ENCODE measurements around the gene STAC2.

GRCh38 chr17:39230361-39230760 is 4.6 kb upstream of the STAC2 start:
- TF ChIP-seq CTCF (IDR thresholded peaks at IDR 0.05) (no peak), SMC3 (IDR thresholded peaks at IDR 0.05) (no peak), HOXA7 (CRISPR knock-in tag; IDR thresholded peaks at IDR 0.05) (no peak), POLR2A (IDR thresholded peaks at IDR 0.05; ENCODE audit: low read length) (no peak), POLR2AphosphoS2 (conservative IDR thresholded peaks at IDR 0.05; ENCODE audit: low read length) (no peak), RAD21 (conservative IDR thresholded peaks at IDR 0.05 in 1 of 2, IDR thresholded peaks at IDR 0.05 in 1 of 2) (no peak), EP300 (IDR thresholded peaks at IDR 0.05) (no peak), RCOR1 (IDR thresholded peaks at IDR 0.05; ENCODE audit: low read depth, low read length) (no peak), MAX (IDR thresholded peaks at IDR 0.05) (no peak), PHF8 (IDR thresholded peaks at IDR 0.05; ENCODE audit: borderline replicate concordance, low read depth) (no peak), PBX3 (IDR thresholded peaks at IDR 0.05) (no peak), TP53 (CRISPR knock-in tag; IDR thresholded peaks at IDR 0.05) (no peak), FOXS1 (CRISPR knock-in tag; IDR thresholded peaks at IDR 0.05) (no peak)

All from A549 (cell line).